HepG2 (cell line): ENCODE measurements around the gene TUBGCP6. TPM values are rescaled to one million over a fixed set of nuclear protein-coding genes. Genes with fewer than 3 reads are reported as not detected.

Experiments used
- ATAD3A ChIP-seq: sonication (generic); formaldehyde crosslinking; IDR thresholded peaks from 2 replicates; pipeline ENCODE4 v1.4.0; 2020; ENCODE audit warnings: missing genetic modification reagents
- MAZ ChIP-seq, 2 experiments: sonication (generic) in 1 of 2; formaldehyde crosslinking in 1 of 2; IDR thresholded peaks; 2 replicates each; pipeline versions ENCODE4 v1.5.0 to v1.6.1; 2012 to 2020; ENCODE audit warnings: low read depth in 2 of 2, mild to moderate bottlenecking in 2 of 2, borderline replicate concordance in 1 of 2, improper control_type of control experiment in 1 of 2, low read length in 1 of 2, missing genetic modification reagents in 1 of 2, moderate library complexity in 1 of 2
- NFIB ChIP-seq: sonication (generic); formaldehyde crosslinking; IDR thresholded peaks from 2 replicates; pipeline ENCODE4 v1.9.0; 2021; ENCODE audit warnings: missing genetic modification reagents, mild to moderate bottlenecking, borderline replicate concordance
- NFRKB ChIP-seq: fragments of 450-650 bp; IDR thresholded peaks from 2 replicates; pipeline ENCODE4 v1.6.1; 2017
- SETDB1 ChIP-seq: sonication (generic); formaldehyde crosslinking; IDR thresholded peaks from 2 replicates; pipeline ENCODE4 v1.5.1; 2020; ENCODE audit warnings: missing genetic modification reagents, mild to moderate bottlenecking, borderline replicate concordance
- TCF7L2 ChIP-seq: IDR thresholded peaks from 2 replicates; pipeline ENCODE4 v1.6.1; 2011; ENCODE audit warnings: mild to moderate bottlenecking, low read depth, low read length, moderate library complexity
- ZNF333 ChIP-seq: sonication (generic); formaldehyde crosslinking; IDR thresholded peaks from 2 replicates; pipeline ENCODE4 v1.4.0; 2020; ENCODE audit warnings: mild to moderate bottlenecking, missing genetic modification reagents, borderline replicate concordance
- ZNF33B ChIP-seq: sonication (generic); formaldehyde crosslinking; IDR thresholded peaks from 2 replicates; pipeline ENCODE4 v1.5.1; 2020; ENCODE audit warnings: mild to moderate bottlenecking, missing genetic modification reagents
- ZNF468 ChIP-seq: sonication (generic); formaldehyde crosslinking; IDR thresholded peaks from 2 replicates; pipeline ENCODE4 v1.8.0; 2022; ENCODE audit warnings: mild to moderate bottlenecking, moderate library complexity, missing genetic modification reagents
- ZNF484 ChIP-seq: sonication (generic); formaldehyde crosslinking; IDR thresholded peaks from 2 replicates; pipeline ENCODE4 v1.5.1; 2020; ENCODE audit warnings: mild to moderate bottlenecking, low read depth, missing genetic modification reagents, borderline replicate concordance
- ZNF546 ChIP-seq: sonication (generic); formaldehyde crosslinking; conservative IDR thresholded peaks from 2 replicates; pipeline ENCODE4 v1.8.1; 2023; ENCODE audit warnings: mild to moderate bottlenecking, missing genetic modification reagents
- polyA plus RNA-seq, 8 experiments: library from polyadenylated mRNA; depleted of rRNA in 3 of 8; stranded (reverse) in 7 of 8; unstranded in 1 of 8; fragments of >200 nt; fragmentation: Illumina TruSeq in 4 of 8; extraction: Trizol in 4 of 8; gene quantifications; 2 replicates each; pipeline versions ENCODE4 v1.2.1 to v1.2.3, GENCODE V29; 2011 to 2016; ENCODE audit warnings: low read depth in 4 of 8, missing spikeins in 1 of 8, mixed read lengths in 1 of 8; ENCODE audit not compliant: insufficient read depth in 1 of 8
- total RNA-seq, 5 experiments: library from RNA; depleted of rRNA; stranded (reverse); fragments of >200 nt; fragmentation: Illumina TruSeq; extraction: Trizol; gene quantifications; 2 replicates each; pipeline ENCODE4 v1.2.3, GENCODE V29; 2016; ENCODE audit warnings: low read depth in 1 of 5
- TF ChIP-seq, protein P1 (sequence below): sonication (generic); formaldehyde crosslinking; IDR thresholded peaks from 2 replicates; pipeline ENCODE4 v1.5.0; 2020; ENCODE audit warnings: mild to moderate bottlenecking, missing genetic modification reagents, borderline replicate concordance
- TF ChIP-seq, protein P2 (sequence below): IDR thresholded peaks from 2 replicates; pipeline ENCODE4 v1.6.1; 2016; ENCODE audit warnings: mild to moderate bottlenecking, missing biosample characterization, missing genetic modification reagents
- TF ChIP-seq, protein P3 (sequence below): sonication (generic); formaldehyde crosslinking; IDR thresholded peaks from 2 replicates; pipeline ENCODE4 v1.4.0; 2020; ENCODE audit warnings: missing genetic modification reagents
- TF ChIP-seq, protein P4 (sequence below): sonication (generic); formaldehyde crosslinking; IDR thresholded peaks from 2 replicates; pipeline ENCODE4 v1.5.1; 2020; ENCODE audit warnings: mild to moderate bottlenecking, missing genetic modification reagents
- TF ChIP-seq, protein P5 (sequence below): sonication (generic); formaldehyde crosslinking; IDR thresholded peaks from 2 replicates; pipeline ENCODE4 v1.4.0; 2020; ENCODE audit warnings: missing genetic modification reagents

Gene TUBGCP6
- total and polyA plus RNA-seq, 2 of the 13 experiments (the other 11 are each of a cell fraction or from before 2014, with no cell fraction given), result 14.6 to 15.7 TPM

DNA sequence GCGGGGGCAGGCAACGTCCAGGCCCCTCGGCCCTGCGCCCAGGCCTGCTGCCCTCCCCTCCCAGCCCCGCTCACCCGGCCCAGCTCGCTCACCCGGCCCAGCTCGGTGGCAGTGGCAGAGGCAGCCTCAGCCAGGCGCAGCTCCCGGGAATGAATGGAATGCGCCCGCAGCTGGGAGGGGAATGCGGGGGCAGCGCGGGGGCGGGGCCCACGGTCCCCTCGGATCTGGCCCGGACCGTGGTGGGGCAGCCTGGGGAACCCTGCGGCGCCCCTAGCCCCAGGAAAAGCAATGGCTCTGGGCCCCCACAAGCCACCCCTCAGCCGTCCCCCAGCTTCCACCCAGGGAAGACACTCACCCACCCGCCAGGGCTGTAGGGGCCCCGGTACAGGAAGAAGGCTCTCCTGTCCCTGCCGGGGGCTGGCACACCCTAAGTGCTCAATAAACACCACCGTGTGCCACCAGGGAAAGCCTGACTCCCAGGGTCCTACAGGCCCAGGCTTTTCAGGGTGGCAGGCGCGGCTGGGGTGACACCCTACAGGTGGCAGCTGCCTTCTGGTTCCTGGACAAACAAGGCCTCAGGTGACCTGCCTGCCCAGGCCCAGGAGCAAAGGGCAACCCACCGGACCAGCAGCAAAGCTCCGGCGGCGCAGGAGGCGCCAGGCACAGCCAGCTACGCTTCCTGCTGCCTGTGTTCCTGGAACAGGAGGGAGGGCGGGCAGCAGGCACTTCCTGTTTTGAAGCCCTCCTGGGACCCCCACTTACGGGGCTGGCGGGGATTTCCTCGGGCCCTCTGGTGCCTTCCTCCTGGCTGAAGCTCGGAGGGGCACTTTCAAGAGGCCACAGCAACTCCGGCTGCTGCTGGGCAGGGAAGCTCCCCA lies 48.9 kb upstream of the TUBGCP6 start (continued):
- TF ChIP-seq, protein P1, sequence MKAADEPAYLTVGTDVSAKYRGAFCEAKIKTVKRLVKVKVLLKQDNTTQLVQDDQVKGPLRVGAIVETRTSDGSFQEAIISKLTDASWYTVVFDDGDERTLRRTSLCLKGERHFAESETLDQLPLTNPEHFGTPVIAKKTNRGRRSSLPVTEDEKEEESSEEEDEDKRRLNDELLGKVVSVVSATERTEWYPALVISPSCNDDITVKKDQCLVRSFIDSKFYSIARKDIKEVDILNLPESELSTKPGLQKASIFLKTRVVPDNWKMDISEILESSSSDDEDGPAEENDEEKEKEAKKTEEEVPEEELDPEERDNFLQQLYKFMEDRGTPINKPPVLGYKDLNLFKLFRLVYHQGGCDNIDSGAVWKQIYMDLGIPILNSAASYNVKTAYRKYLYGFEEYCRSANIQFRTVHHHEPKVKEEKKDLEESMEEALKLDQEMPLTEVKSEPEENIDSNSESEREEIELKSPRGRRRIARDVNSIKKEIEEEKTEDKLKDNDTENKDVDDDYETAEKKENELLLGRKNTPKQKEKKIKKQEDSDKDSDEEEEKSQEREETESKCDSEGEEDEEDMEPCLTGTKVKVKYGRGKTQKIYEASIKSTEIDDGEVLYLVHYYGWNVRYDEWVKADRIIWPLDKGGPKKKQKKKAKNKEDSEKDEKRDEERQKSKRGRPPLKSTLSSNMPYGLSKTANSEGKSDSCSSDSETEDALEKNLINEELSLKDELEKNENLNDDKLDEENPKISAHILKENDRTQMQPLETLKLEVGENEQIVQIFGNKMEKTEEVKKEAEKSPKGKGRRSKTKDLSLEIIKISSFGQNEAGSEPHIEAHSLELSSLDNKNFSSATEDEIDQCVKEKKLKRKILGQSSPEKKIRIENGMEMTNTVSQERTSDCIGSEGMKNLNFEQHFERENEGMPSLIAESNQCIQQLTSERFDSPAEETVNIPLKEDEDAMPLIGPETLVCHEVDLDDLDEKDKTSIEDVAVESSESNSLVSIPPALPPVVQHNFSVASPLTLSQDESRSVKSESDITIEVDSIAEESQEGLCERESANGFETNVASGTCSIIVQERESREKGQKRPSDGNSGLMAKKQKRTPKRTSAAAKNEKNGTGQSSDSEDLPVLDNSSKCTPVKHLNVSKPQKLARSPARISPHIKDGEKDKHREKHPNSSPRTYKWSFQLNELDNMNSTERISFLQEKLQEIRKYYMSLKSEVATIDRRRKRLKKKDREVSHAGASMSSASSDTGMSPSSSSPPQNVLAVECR (CRISPR knock-in tag), result peak; percentile 96
- peak; percentile 80 for TF ChIP-seq MAZ (IDR thresholded peaks at IDR 0.05; ENCODE audit: borderline replicate concordance, low read depth, low read length)
- peak; percentile 76 for TF ChIP-seq MAZ (CRISPR knock-in tag; IDR thresholded peaks at IDR 0.05; ENCODE audit: low read depth)
- no peak for TF ChIP-seq ZNF333
- no peak for TF ChIP-seq ZNF468 (CRISPR knock-in tag)
- TF ChIP-seq ATAD3A (CRISPR knock-in tag), result no peak
- TF ChIP-seq ZNF546, result no peak
- TF ChIP-seq ZNF33B (CRISPR knock-in tag), result peak; percentile 79; the same call in 1 of the 2 replicates
- no peak for TF ChIP-seq NFRKB
- no peak for TF ChIP-seq ZNF484 (CRISPR knock-in tag)
- TF ChIP-seq, protein P2, sequence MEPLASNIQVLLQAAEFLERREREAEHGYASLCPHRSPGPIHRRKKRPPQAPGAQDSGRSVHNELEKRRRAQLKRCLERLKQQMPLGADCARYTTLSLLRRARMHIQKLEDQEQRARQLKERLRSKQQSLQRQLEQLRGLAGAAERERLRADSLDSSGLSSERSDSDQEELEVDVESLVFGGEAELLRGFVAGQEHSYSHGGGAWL (CRISPR knock-in tag), result peak; percentile 56
- no peak for TF ChIP-seq SETDB1
- TF ChIP-seq NFIB (CRISPR knock-in tag), result no peak
- TF ChIP-seq, protein P3, sequence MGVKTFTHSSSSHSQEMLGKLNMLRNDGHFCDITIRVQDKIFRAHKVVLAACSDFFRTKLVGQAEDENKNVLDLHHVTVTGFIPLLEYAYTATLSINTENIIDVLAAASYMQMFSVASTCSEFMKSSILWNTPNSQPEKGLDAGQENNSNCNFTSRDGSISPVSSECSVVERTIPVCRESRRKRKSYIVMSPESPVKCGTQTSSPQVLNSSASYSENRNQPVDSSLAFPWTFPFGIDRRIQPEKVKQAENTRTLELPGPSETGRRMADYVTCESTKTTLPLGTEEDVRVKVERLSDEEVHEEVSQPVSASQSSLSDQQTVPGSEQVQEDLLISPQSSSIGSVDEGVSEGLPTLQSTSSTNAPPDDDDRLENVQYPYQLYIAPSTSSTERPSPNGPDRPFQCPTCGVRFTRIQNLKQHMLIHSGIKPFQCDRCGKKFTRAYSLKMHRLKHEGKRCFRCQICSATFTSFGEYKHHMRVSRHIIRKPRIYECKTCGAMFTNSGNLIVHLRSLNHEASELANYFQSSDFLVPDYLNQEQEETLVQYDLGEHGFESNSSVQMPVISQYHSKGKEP, result no peak
- TF ChIP-seq, protein P4, sequence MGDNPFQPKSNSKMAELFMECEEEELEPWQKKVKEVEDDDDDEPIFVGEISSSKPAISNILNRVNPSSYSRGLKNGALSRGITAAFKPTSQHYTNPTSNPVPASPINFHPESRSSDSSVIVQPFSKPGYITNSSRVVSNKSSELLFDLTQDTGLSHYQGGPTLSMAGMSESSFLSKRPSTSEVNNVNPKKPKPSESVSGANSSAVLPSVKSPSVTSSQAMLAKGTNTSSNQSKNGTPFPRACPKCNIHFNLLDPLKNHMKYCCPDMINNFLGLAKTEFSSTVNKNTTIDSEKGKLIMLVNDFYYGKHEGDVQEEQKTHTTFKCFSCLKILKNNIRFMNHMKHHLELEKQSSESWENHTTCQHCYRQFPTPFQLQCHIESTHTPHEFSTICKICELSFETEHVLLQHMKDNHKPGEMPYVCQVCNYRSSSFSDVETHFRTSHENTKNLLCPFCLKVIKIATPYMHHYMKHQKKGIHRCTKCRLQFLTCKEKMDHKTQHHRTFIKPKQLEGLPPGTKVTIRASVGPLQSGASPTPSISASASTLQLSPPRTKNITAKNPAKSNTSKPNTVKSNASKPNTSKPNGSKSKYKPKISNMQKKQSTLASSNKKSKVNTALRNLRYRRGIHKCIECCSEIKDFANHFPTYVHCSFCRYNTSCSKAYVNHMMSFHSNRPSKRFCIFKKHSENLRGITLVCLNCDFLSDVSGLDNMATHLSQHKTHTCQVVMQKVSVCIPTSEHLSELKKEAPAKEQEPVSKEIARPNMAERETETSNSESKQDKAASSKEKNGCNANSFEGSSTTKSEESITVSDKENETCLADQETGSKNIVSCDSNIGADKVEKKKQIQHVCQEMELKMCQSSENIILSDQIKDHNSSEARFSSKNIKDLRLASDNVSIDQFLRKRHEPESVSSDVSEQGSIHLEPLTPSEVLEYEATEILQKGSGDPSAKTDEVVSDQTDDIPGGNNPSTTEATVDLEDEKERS (CRISPR knock-in tag), result peak; percentile 78; the same call in 1 of the 2 replicates
- TF ChIP-seq, protein P5, sequence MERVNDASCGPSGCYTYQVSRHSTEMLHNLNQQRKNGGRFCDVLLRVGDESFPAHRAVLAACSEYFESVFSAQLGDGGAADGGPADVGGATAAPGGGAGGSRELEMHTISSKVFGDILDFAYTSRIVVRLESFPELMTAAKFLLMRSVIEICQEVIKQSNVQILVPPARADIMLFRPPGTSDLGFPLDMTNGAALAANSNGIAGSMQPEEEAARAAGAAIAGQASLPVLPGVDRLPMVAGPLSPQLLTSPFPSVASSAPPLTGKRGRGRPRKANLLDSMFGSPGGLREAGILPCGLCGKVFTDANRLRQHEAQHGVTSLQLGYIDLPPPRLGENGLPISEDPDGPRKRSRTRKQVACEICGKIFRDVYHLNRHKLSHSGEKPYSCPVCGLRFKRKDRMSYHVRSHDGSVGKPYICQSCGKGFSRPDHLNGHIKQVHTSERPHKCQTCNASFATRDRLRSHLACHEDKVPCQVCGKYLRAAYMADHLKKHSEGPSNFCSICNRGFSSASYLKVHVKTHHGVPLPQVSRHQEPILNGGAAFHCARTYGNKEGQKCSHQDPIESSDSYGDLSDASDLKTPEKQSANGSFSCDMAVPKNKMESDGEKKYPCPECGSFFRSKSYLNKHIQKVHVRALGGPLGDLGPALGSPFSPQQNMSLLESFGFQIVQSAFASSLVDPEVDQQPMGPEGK (CRISPR knock-in tag), result peak; percentile 93
- no peak for TF ChIP-seq TCF7L2
